ENCODE results near the gene USH1G.

- TF ChIP-seq EZH2 (IDR thresholded peaks at IDR 0.05; ENCODE audit: borderline replicate concordance) (no peak), CTCF (IDR thresholded peaks at IDR 0.05; ENCODE audit: poor library complexity) (no peak), EZH2phosphoT487 (IDR thresholded peaks at IDR 0.05; ENCODE audit: low read depth, severe bottlenecking, unreplicated experiment) (no peak)
Observed at GRCh38 chr17:74941128-74941725, 18.2 kb upstream of the USH1G start.

Data from hepatocyte (in vitro differentiated cells).